GM23338 (cell line): ENCODE measurements around the gene KIFC3.

Source experiments
- CTCF ChIP-seq, 2 experiments: fragments of 200-600 bp in 1 of 2; sonication (generic) in 1 of 2; conservative IDR thresholded peaks; 2 replicates each; pipeline versions ENCODE4 v1.5.1 to v1.6.1; 2016 to 2017; ENCODE audit warnings: antibody characterized with exemption in 2 of 2, low read depth in 2 of 2, mild to moderate bottlenecking in 2 of 2, moderate library complexity in 1 of 2
- EZH2 ChIP-seq: fragments of 200-600 bp; sonication (generic); IDR thresholded peaks from one replicate; pipeline ENCODE4 v1.8.0; 2017; ENCODE audit warnings: antibody characterized with exemption, mild to moderate bottlenecking, low read depth; ENCODE audit not compliant: unreplicated experiment
- POLR2AphosphoS5 ChIP-seq: IDR thresholded peaks from 2 replicates; pipeline ENCODE4 v1.6.1; 2016; ENCODE audit warnings: antibody characterized with exemption, low read depth
- REST ChIP-seq: IDR thresholded peaks from one replicate; pipeline ENCODE4 v1.6.1; 2018; ENCODE audit warnings: antibody characterized with exemption; ENCODE audit not compliant: unreplicated experiment

GRCh38 chr16:57795431-57795878 lies 6.8 kb downstream of the KIFC3 start:
- TF ChIP-seq CTCF (conservative IDR thresholded peaks at IDR 0.05; ENCODE audit: low read depth in 2 of 2) (peak; percentile 62 to 66), POLR2AphosphoS5 (no peak), REST (no peak), EZH2 (no peak)
